ENCODE measurements around the gene CTSZ.
"Not testable (repeated sequence)": the region's sequence is repeated elsewhere in the genome, so short reads cannot be mapped to it uniquely, and the experiment has no call there.

CTSZ gene

DNA sequence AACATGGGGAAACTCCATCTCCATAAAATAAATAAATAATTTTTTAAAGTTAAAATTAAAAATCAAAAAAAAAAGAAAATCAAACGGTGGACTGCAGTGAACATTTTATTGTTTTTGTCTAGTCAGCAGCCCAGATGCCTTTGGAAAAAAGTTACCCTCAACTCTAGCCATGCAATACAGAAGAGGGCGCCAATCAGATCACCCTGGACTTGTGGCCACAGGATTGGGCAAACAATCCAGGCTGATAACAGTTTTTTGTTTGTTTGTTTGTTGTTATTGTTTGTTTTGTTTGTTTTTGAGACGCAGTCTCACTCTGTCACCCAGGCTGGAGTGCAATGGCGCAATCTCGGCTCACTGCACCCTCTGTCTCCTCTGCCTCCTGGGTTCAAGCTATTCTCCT, 56.5 kb downstream of the CTSZ start:
- DNase-seq (ENCODE audit: low read depth in 2 of 3, low spot score in 1 of 3): no peak

DNA sequence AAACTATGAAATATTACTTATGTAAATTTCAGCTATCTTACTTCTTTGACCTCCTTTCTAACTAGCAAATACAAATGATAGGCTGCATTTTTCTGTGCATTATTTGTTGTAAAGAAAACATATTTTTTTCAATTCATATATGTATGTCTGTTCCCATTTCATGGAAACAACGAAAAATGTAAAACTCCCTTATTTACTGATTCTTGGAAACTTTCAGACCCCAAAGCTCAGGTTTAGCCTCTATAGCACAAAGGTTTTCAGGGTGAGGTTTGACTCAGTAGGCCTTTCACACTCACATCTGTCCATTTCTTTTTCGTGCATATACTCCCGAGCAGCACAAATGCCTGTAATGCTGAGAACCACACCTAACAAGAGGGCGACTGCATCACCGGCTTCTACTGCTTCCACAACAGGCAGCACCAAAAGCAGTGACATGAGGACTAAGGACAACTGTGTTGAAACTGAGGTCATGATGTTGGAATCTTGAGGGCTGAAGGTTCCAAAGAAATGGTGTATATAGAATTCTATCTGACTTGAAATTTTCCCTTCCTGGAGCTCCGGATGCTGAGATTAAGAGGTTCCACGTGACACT, 59.2 kb downstream of the CTSZ start:
- not testable (repeated sequence) for DNase-seq (ENCODE audit: low read depth in 2 of 3, low spot score in 1 of 3)

DNA sequence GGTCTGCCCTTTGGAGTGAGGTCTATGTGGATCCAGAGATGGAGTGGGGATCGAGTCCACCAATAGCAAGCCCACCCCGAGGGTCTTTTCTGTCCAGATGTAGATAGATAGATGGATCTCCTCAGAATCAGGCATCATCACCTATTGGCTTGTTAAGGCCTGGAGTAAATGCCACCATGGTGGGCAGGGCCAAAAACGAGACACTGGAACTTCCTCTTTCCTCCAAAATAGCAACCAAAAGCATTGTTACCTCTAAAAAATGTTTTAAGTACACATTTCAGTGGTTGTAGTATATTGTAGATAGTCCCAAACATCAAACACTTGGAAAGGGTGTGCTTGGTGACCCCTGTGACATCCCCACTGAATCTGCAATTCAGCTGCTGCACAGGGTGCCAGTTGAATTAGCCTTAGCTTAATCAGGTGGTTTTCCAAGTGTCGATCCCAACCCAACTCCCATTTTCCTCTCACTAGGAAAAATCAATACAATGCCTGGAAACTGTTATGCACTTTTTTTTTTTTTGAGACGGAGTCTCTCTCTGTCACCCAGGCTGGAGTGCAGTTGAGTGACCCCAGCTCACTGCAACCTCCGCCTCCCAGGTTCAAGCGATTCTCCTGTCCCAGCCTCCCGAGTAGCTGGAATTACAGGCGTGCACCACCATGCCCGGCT, 61.0 kb downstream of the CTSZ start:
- DNase-seq (ENCODE audit: low read depth in 2 of 3, low spot score in 1 of 3): no peak
